ENCODE measurements around the gene ST14.

DNA sequence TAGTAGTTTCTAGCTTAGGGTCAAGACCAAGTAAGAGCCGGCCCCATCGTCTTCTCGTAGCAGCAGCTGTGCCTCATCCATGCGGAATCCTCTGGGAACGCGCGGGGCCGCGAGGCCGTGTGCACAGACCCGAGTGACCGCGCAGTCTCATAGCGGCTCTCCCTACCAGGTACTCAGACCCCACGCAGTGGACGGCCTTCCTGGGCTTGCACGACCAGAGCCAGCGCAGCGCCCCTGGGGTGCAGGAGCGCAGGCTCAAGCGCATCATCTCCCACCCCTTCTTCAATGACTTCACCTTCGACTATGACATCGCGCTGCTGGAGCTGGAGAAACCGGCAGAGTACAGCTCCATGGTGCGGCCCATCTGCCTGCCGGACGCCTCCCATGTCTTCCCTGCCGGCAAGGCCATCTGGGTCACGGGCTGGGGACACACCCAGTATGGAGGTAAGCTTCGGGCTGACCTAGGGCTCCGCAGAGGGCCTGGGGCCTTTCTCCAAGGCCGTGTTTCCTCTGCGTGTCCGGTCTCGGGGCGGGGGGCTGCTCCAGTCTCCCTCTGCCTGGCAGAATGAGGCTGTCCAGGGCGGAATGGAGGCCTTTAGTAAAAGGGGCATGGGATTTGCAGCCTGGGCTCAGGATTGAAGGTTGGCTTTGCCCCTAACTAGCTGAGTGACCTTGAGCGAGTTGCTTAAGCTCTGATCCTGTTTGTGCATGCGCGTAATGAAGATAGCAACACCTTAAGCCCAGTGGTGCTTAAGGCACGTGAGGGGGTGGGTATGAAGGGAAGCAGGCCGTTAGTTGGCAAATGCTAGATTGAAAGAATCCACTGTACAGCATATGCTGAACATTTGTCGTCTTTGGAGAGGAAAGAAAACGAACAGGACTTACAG is 48.9 kb downstream of the ST14 start:
- TF ChIP-seq, protein P1, sequence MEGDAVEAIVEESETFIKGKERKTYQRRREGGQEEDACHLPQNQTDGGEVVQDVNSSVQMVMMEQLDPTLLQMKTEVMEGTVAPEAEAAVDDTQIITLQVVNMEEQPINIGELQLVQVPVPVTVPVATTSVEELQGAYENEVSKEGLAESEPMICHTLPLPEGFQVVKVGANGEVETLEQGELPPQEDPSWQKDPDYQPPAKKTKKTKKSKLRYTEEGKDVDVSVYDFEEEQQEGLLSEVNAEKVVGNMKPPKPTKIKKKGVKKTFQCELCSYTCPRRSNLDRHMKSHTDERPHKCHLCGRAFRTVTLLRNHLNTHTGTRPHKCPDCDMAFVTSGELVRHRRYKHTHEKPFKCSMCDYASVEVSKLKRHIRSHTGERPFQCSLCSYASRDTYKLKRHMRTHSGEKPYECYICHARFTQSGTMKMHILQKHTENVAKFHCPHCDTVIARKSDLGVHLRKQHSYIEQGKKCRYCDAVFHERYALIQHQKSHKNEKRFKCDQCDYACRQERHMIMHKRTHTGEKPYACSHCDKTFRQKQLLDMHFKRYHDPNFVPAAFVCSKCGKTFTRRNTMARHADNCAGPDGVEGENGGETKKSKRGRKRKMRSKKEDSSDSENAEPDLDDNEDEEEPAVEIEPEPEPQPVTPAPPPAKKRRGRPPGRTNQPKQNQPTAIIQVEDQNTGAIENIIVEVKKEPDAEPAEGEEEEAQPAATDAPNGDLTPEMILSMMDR (conservative IDR thresholded peaks at IDR 0.05), result no peak
- TF ChIP-seq EZH2 (IDR thresholded peaks at IDR 0.05; ENCODE audit: low read depth), result no peak
